ENCODE data around the gene XYLT1.

DNA sequence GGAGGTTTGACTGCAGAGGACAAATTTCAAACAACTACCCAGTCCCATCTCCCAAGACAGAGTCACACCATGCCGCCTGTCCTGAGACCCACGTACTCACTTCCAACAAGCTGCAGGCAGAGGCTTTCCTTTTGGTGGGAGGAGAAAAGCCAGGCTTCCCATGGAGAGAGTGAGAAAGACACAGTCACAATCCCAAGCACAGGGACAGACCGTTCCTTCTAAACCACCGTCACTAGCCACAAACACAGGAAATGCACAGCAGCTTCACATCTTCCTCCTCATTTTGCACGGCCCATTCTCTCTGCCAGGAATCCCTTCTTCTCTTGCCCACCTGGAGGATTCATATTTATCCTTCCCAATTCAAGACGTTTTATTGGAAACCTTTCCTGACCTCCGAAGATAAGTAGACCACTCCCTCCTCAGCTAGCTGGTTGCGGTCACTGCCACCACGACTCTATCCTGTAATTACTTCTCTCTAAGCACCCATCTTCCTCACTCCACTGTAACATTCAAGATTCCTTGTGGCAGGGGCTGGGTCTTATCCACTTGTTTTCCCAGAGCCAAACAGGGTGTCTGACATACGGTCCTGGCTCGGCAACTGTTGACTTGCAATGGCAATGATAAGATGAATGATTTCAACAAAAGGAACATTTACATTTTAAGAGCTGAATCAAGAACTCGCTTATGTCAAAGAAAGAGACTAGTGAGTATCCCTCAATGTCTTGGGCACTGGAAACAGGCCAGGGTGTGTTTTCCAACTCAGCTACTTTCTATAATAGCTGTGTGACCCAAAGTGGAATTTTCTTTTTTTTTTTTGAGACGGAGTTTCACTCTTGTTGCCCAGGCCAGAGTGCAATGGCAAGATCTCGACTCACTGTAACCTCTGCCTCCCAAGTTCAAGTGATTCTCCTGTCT lies 87.6 kb downstream of the XYLT1 start:
- TF ChIP-seq, protein P1, sequence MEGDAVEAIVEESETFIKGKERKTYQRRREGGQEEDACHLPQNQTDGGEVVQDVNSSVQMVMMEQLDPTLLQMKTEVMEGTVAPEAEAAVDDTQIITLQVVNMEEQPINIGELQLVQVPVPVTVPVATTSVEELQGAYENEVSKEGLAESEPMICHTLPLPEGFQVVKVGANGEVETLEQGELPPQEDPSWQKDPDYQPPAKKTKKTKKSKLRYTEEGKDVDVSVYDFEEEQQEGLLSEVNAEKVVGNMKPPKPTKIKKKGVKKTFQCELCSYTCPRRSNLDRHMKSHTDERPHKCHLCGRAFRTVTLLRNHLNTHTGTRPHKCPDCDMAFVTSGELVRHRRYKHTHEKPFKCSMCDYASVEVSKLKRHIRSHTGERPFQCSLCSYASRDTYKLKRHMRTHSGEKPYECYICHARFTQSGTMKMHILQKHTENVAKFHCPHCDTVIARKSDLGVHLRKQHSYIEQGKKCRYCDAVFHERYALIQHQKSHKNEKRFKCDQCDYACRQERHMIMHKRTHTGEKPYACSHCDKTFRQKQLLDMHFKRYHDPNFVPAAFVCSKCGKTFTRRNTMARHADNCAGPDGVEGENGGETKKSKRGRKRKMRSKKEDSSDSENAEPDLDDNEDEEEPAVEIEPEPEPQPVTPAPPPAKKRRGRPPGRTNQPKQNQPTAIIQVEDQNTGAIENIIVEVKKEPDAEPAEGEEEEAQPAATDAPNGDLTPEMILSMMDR (conservative IDR thresholded peaks at IDR 0.05), result no peak
- no peak for TF ChIP-seq EZH2 (IDR thresholded peaks at IDR 0.05; ENCODE audit: low read depth)

Measured in PC-9 (cell line).